Inflammatory macrophage treated with lipopolysaccharide for 4 hours (primary cell): Measurements from ENCODE around the gene SLC38A5.

Experiments used
- DNase-seq: peaks from one replicate; pipeline ENCODE4 v3.0.0-alpha.2; 2020

SLC38A5 gene

DNA sequence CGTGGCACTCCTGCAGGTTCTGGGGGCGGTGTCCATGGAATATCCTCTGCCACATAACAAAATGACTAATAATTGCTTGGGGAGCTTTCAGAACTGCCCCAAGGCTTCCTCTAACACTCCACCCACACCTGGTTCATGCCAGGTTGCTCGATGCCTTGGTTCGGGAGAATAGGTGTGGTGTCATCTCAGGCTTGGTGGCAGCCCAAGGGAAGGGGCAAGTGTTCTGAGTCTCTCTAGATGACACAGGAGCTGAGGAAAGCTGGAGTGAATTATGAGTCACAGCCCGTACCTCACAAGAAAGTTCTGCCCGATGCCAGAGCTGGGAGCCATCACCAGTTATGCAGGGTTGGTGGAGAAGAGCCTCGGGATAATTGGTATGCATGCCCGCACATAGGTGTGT lies 20.6 kb upstream of the SLC38A5 start:
- DNase-seq = no peak

DNA sequence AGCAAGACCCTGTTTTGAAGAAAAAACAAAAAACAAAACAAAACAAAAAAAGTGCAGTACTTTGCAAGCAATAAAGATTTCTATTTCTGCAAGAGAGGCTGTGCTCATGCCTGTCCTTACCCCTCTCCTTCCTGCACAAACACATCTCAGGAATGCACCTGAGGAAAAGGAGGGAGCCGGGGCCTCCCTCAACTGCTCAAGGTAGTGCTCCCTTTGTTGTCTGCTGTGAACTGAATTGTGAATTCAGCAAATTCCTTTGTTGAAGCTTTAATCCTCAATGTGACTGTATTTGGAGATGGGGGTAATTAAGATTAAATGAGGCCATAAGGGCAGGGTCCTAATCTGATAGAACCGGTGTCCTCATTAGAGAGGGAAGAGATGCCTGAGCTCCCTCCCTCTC lies 19.8 kb upstream of the SLC38A5 start:
- DNase-seq = no peak

DNA sequence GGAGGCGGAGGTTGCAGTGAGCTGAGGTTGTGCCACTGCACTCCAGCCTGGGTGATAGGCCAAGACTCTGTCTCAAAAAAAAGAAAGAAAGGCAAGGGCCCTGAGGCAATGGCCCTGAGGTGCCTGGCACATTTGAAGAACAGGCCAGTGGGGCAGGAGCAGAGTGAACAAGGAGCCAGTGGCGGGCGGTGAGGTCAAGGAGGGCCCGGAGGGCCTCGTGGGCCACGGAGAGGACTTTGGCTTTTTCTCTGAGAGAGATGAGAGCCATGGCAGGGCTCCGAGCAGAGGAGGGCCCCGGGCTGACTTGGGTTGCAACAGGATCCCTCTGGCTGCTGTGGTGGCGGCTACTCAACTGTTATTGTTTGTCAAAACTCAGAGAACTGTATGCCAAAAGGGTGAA lies 19.2 kb upstream of the SLC38A5 start:
- no peak for DNase-seq

DNA sequence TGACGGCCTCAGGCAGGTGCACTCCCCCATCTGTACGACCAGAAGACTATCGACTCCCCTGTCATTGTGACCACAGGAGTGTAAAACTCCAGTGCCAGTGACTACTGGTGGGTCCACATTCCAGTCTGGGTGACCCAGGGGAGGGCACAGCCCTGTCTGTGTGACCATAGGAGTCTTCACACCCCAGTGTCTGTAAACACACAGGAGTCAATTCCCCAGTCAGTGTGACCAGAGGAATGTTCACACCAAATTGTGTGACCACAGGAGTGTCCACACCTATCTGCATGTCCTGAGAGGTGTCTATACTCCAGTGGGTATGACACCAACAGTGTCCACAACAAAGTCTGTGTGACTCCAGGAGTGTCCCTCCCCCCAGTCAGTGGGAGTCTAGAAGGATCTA lies 18.0 kb upstream of the SLC38A5 start:
- DNase-seq = no peak

DNA sequence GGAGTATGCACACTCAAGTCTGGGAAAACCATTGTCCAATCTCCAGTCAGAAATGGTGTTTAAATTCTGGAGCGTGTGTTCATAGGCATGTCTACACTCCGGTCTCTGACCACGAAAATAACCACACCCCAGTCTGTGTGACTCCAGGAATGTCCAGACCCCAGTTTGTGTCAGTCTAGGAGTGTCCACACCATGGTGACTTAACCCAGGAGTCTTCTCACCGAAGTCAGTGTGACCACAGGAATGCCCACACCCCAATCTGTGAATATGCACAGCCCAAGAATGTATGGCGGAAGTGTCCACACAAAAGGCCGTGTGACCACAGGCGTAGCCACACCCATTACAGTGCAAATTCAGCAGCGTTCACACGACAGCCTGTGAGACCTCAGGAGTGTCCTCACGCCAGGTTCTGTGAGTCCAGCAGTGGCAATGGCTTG lies 17.3 kb upstream of the SLC38A5 start:
- DNase-seq = peak; percentile 74

DNA sequence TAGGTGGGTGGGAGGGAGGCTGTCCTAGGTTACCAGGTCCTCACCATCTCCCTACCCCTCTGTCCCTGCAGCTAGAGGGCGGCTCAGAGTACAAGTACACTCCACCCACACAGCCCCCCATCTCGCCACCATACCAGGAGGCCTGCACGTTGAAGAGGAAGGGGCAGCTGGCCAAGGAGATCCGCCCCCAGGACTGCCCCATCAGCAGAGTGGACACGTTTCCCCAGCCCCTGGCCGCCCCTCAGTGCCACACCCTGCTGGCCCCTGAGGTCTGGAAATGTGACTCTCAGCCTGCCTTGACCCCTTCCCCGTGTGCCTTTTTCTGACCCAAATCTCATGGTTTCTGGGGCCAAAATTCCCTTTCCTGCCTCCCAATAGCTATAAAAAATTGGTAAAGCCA lies 12.5 kb upstream of the SLC38A5 start:
- DNase-seq = no peak

DNA sequence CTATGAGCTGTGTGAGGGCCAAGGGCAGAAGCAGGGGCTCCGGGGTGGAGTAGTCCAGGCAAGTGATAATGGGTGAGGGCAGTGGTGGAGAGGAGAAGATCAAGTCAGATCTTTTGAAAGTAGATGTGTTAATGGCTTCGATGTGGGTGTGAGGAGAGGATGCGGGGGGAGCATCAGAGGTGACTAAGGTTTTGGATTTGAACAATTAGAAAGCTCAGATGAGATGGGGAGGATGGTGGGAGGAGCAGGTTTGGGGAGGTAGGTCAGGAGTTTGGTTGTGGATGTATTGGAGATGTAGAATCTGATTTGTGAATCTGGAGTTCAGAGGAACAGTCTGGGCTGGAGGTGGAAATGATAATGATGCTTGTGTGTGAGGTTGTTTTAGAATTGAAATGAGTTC lies 10.5 kb upstream of the SLC38A5 start:
- no peak for DNase-seq

DNA sequence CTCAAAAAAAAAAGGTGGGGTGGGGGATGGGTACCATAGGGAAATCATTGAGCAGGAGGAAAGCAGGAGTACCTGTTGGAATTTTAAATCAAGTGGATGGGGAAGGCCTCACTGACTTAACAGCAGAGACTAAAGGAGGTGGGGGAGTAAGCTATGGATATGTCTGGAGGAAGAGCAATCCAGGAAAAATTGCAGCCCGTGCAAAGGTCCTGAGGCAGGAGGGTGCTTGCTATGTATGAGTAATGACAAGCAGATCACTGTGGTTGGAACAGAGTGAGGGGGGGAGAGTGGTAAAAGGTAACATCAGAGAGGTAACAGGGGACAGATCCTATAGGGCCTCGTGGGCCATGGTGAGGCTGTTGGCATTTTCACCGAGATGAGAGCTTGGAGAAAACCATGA lies 10.1 kb upstream of the SLC38A5 start:
- DNase-seq = no peak

DNA sequence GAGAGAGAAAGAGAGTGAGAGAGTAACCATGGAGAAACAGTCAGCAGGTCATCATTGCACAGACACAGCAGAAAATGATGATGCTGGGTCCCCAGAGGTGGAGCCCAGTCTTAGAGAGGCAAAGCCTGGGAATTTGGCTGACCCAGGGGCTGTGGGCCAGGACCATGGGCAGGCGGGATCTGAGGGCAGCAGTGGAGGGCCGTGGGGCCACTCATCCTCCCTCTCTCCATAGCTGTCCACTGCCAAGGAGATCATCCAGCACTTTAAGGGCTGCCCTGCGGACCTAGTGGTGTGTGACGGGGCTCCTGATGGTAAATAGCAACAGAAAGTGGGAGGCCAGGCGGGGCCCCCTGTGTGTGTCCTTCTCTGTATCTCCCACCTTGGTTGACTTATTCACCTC lies 8.7 kb upstream of the SLC38A5 start:
- no peak for DNase-seq

DNA sequence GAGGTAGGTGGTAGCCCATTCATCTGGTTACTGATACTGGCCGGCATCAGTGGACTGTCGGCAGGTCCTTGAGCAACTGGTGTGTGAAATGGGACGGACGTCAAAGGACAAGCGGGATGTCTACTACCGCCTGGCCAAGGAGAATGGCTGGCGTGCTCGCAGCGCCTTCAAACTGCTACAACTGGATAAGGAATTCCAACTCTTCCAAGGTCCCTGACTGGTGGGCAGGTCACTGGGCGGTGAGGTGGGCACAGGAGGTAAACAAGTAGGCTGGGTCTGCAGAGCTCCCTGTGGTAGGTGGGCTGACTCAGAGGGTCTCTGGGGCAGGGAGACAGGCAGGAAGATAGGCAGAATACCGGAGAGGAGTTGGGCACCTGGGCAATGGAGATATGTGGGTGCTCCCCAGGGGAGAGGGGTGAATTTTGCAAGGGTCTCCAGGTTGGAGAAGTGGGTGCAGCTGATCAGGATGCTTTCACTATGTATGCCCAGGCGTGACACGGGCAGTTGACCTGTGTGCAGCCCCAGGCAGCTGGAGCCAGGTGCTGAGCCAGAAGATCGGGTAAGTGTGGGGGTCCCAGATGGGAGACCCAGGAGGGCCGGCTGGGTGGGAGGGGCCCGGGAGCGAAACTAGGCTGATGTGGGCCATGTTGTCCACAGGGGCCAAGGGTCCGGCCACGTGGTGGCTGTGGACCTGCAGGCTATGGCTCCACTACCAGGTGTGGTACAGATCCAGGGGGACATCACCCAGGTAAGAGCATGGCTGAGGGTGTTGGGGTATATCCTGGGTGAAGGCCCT lies 8.1 kb upstream of the SLC38A5 start:
- no peak for DNase-seq

DNA sequence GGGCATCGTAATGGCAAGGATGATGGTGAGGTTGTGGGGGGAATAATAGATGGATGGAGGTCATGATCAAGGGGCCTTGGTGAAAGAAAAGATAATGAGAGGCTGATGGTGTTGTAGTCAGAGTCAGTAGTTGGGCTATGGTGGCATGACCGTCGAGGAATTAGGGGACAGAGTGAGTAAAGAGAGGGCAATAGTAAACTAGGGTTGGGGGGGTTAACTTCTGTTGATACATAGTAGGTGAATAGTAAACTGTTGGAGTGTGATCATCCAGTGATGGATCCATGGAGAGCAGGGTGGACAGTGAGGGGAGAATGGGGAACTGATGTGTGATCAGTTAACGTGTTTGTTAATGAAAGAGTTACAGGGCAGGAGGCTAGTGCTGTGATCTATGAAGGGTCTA lies 6.9 kb upstream of the SLC38A5 start:
- DNase-seq = no peak

DNA sequence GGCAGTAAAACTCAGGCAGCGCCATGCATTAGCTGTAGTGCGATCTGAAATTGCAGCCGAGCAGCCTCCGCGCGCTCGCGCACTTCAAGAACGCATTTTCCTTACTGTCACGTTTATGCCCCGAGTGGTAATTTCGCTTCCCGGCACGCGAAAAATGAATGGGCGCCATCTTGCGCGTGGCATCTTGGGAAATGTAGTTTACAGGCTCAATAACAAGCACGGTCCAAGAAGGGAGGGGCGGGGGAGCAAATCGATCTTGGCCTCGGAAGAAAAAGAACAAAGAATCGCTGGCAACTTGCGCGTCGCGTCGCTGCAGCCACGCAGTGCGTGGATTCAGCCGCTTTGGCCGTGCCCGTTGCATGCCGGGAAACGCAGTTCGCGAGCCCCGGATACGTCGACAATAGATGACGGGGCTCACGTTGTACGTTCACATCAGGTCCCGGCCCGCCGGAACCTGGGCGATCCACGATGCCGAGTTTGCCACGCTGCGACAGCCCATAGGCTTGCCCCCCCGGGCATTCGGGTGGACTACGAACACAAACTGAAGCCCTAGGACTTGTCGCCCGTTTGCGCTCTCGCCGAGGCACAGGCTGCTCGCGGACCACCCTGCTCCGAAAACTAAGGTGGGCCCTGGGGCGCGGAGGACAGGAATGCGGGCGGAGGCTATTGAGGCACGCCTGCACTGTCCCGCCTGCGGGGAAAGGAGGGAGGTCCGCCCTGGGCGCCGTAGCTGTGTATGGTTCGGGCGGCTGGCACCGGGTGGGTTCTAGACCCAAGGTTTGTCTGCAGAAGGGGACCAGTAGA lies 5.9 kb upstream of the SLC38A5 start, which contains the start of gene FTSJ1:
FTSJ1 (plus strand) TSS at position 426 of the 804 bp plus-strand sequence. CDS start 1,849 bp downstream, outside the sequence.
- DNase-seq = peak; percentile 84

DNA sequence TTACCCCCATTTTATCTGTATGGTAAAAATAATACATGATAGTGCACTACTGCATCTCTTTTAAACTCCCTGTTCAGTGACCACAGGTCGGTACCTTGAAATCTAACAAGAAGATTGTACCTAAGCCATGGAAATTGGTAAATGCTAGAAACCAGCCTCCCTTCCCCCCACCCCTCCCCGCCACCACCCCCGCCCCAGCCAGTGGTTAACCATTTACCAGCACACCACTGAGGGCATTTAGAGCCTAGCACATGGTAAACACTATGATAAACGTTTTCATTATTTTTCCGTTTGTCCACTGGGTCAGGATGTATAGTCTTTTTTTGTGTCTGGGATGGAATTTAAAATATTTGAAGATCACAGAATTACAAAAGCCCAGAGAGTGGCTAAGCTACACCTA lies 5.2 kb upstream of the SLC38A5 start:
- no peak for DNase-seq

DNA sequence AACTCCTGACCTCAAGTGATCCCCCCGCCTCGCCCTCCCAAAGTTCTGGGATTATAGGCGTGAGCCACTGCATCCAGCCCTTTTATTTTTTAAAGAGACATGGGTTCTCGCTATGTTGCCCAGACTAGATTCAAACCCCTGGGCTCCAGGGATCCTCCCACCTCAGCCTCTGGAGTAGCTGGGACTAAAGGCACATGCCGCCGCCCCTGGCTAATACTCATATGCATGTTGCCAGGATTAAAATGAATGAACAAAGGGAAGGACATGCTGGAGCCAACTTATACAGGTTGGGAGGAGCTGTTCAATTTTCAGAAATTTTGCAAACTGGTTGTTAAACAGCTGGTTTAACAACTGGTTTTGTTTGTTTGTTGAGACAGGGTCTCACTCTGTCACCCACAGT lies 4.5 kb upstream of the SLC38A5 start:
- DNase-seq = no peak

DNA sequence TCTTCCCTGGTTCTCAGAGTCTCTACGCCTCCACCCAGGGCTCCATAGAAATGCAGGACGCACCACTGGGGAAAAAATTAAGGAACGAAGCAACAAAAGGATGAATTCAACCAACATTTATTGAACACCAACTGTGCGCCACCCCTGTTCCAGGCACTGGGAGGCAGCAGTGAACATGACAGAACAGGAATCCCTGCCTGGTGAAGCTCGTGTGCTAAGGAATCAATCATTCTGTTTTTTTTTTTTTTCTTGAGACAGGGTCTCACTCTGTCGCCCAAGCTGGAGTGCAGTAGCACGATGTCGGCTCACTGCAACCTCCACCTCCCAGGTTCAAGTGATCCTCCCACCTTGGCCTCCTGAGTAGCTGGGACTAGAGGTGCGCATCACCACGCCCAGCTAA lies 4.1 kb upstream of the SLC38A5 start:
- DNase-seq = peak; percentile 21

DNA sequence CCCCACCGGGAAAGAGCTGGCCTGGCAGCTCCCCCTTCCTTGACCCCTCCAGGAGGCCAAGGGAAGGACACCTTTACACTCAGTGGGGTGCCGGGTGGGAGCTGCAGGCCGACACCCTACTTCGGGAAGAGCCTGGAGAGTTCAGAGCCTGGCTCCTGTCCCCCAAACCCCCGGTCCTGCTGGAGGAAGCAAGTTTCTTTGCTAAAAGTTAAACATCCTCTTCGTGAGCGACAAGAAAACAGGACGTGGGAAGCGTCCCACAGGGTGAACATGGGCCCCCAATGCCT lies 3.6 kb upstream of the SLC38A5 start:
- DNase-seq = no peak

DNA sequence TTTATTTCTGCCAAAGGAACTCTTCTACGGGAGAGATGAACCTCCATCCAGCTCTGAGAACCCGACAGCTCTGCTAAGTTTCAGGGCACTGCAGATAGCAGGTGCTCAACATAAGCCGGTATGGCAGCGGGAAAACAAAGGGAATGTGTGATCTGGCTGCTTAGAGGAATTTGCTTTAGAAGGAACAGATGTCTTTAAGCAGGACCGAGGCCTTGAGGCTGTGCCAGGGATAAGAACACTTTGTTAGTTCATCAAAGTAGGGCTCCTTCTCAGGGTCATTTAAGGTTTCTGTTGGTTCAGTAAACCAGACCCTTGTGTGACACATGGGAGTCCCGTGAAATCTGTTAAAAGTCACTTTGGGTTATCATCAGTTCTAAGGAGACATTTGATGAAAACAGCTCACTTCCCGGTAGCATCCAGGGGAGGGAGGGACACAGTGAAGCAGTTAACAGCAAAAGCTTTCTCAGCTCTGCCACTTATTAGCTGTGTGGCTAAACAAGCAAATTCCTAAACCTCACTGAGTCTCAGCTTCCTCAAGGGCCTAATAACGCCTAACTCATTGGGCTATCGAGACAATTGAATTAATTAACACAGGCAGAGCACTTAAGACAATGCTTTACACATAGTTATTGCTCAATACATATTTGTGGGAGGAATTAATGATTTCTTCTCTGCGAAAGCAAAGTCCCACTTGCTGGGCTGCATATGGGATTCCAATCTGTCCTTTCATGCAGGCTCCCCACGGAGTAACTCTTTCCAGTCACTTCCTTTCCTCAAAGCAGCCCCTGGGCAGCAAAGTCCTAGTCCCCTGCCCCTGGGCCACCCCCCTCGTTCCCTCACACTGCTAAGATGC lies 3.0 kb upstream of the SLC38A5 start:
- DNase-seq = no peak

DNA sequence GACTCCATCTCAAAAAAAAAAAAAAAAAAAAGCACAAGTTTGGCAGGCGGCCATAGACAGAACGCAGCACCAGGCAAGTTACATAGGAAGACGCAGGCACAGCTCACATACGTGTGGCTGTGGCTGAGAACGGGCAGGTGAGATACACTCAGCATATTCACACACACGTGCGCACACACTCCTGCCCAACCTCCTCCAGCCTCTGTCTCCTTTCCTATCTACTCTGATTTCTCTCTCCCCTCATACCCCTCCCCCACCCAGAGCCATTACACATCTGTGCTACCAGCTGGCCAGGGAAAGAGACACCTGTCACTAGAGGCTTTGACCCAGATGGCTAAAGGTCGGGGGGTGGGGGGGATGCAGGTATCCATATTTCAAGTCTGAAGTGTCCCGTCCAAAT lies 2.2 kb upstream of the SLC38A5 start:
- DNase-seq = no peak

DNA sequence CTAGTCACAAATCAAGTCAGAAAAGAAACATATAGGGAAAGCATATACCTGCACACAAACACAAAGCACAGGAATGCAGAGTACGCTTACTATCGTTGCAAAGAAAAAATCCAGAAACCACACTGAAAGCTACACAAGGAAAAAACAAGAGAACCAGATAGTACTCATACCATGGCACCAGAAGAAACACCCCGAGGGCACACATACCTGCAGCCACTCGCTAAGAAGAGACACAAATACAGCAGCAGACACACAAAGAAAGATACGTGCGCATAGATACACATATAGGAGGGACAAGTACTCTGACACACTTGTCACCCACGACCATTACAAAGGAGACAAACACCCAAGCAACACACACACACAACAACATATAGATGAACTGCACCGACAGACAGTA lies 1.4 kb upstream of the SLC38A5 start:
- DNase-seq = no peak

DNA sequence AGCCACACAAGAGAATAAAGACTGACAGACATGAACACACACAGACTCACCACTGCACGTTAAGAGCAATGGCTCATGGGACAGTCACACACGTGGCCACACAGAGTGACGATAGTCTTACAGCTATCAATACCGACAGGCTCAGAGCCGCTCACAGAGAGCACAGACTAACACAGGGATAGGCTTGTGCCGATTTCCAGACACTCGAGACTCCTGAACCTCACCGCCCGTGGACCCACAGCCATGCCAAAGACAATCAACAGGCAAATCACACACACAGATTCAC lies 716 bp upstream of the SLC38A5 start:
- DNase-seq = no peak

DNA sequence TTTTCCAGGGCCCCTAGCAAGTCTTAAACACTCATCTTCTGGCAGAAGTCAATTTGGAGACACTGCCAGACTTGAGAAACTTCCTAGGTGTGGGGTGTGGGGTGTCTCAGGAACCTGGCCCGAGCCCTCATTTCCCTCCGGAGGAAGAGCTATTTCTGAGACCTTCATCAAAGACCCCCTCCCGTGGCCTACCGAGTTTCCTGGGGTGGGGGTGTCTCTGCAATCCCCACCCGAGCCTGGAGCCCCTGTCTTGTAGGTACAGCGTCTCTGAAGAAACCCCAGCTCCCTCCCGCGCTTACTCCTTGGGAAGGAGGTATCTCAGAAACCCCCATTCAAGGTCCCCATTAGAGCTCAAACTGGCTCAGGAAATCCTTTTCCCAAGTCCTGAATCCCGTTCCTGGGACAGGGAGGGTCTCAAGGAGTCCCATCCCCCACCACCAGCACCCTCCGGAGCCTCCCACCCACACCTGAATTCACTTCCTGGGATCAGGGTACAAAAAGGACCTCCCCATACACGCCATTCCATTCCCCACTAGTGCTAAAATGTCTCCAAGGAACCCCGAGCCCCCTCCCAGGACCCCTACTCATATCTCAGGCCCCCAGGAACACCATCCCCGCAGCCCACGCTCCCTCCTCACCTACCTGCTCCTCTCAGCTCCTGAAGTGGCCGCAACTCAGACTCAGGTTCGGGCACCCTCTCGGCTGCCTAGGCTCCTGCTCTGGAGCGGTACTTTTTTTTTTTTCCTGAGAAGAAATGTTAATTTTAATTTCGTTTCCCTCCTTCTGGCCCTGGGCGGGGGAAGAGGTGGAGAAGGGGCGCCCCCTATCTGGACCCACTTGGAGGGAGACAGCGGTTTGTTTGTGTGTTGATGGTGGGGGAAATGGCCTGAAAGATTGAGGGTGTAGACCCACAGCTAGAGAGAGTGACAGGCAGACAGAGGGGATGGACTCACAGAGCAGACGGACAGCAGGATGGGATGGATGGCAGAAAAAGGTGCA lies 1.1 kb downstream of the SLC38A5 start:
- DNase-seq = no peak

DNA sequence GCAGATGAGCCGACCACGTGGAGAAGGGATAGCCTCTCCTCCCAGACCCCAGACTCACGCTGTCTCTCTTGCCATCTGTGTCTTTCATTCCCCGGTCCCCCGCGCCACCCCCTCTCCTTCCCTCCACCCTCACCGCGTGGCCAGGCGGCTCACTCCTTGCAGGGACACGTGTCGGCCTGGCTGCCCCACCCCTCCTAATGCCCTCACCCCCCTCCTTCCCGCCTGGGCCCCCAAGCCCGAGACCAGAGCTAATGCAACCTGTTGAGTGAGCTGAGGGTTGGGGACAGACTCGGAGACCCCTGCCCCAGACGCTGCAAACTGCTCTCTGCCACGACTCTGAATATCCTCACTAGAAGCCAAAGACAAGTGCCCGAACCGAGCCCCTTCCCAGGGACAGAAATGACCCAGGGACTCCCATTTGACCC lies 1.8 kb downstream of the SLC38A5 start:
- DNase-seq = no peak
